Testis (tissue), 2 donors: ENCODE data around the gene CNNM2.

Experiments used
- POLR2A ChIP-seq: fragments of 450-650 bp; IDR thresholded peaks from one replicate; pipeline ENCODE4 v1.6.1; 2017; ENCODE audit warnings: antibody characterized with exemption, mild to moderate bottlenecking, moderate library complexity
- TF ChIP-seq, protein P1 (sequence below), 3 experiments: fragments of 450-650 bp in 2 of 3; fragments of 200-600 bp in 1 of 3; sonication (generic) in 1 of 3; IDR thresholded peaks; one replicate each; pipeline ENCODE4 v1.5.1; 2016 to 2019; ENCODE audit warnings: antibody characterized with exemption in 3 of 3, mild to moderate bottlenecking in 2 of 3, moderate library complexity in 1 of 3

DNA sequence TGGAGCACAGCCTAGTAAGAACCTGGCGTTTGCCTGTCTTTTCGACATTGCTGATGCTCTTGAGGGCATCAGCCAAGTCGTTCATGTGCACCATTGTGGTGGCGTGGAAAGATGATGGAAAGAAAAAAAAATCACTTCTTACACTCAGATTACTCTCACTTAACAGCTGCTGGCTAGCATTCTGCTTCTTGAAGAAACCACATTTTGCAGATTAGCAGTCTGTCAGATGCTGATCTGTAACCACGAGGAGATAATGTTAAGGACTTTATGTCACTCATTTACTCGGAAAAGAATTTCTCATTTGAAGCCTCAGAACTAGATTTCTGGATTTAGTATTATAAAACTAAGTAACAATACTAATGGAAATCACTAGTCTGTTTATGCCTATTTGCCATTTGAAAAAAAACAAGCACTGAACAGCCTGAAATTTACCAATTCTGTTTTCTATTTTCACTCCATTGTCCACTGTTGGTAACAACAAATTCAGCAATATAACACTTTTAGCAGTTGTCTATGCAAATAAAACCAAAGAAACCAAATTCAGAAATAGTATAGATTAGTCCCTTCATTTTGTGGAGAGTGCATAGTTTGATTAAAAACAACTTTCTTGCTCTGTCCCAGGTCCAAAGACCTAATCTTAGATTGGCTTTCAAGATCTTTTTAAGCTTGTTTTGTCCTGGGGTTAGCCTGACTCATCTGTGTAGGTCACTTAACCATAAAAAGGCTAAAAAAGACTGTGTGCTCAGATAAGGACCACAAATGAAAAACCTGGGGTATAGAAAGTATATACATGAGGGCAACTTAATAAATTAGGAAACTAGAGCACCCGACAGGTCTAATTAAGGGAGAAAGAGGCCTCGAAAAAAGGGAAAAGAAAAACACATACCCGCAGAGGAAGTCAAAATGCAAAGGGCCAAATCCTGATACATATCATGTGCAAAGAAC lies 207.5 kb downstream of the CNNM2 start:
- no peak for TF ChIP-seq POLR2A
- TF ChIP-seq, protein P1, sequence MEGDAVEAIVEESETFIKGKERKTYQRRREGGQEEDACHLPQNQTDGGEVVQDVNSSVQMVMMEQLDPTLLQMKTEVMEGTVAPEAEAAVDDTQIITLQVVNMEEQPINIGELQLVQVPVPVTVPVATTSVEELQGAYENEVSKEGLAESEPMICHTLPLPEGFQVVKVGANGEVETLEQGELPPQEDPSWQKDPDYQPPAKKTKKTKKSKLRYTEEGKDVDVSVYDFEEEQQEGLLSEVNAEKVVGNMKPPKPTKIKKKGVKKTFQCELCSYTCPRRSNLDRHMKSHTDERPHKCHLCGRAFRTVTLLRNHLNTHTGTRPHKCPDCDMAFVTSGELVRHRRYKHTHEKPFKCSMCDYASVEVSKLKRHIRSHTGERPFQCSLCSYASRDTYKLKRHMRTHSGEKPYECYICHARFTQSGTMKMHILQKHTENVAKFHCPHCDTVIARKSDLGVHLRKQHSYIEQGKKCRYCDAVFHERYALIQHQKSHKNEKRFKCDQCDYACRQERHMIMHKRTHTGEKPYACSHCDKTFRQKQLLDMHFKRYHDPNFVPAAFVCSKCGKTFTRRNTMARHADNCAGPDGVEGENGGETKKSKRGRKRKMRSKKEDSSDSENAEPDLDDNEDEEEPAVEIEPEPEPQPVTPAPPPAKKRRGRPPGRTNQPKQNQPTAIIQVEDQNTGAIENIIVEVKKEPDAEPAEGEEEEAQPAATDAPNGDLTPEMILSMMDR (IDR thresholded peaks at IDR 0.05): no peak
